GM12891 (cell line): ENCODE results near the gene SPEN.

Source experiments
- POLR2A ChIP-seq: IDR thresholded peaks from 2 replicates; pipeline ENCODE4 v1.6.1; 2011; ENCODE audit warnings: low read depth, low read length, control low read depth
- POLR2AphosphoS5 ChIP-seq: IDR thresholded peaks from 2 replicates; pipeline ENCODE4 v1.6.1; 2011; ENCODE audit warnings: low read depth, low read length, control low read depth

DNA sequence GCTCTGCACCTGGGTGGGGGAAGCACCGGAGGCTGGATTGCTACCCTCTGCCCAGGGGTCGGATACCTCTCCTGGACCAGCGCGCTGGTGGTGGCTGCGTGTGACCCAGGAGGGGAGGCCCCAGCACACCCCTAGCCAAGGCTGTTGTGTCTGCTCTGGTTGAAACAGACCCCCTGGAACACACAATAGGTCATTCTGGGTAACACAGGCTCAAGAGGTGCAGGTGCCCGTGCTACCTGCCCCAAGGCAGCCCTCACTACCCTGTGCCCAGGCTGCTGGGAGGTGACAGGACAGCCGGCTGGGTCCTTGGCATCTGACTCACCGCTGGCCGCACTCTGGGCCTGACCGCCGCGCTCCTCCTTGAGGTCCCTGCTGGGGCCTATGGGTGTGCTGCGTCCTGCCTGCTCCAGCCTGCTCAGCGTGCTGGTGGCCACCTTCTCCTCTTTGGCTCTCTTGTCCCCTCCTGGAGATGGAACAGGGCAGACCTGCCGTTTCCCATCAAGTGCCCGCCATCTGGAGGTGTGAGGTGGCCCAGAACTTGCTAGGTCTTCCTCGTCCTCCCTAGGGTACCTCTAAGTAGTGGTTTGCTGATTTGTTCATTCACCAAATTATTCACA is 98.4 kb downstream of the SPEN start:
- TF ChIP-seq POLR2A (no peak), POLR2AphosphoS5 (no peak)
